Measurements from ENCODE around the gene CAMSAP1. TPM values are rescaled to one million over a fixed set of nuclear protein-coding genes. Genes with fewer than 3 reads are reported as not detected.

CAMSAP1 gene
- total and polyA plus RNA-seq, 2 of the 4 experiments (the other 2 are of a cell fraction) = 8.2 to 19.5 TPM

GRCh38 chr9:135758870-135759269, 148.5 kb downstream of the CAMSAP1 start:
- H2BK5ac ChIP-seq (ENCODE audit: low read depth, low read length, poor library complexity, severe bottlenecking) = no peak overlapping the region
- H3K36me3 ChIP-seq (ENCODE audit: control insufficient read depth, insufficient read depth, low read length) = no peaks in the 10 kb centered on the region
- ChIA-PET POLR2A (ENCODE audit: unreplicated experiment) (no interaction called here), CTCF (no interaction called here)
- no peak overlapping the region for H4K91ac ChIP-seq (ENCODE audit: insufficient read depth, low read depth, low read length)
- H4K5ac ChIP-seq (ENCODE audit: low read depth, low read length) = no peak overlapping the region
- intact Hi-C loops (cut with micrococcal nuclease) (no loop called here), in situ Hi-C loops (cut with MboI; ENCODE audit: low sequenced_read_pairs) (no loop called here), dilution Hi-C loops (cut with HindIII; ENCODE audit: low sequenced_read_pairs, unreplicated experiment) (no loop called here)
- H2BK20ac ChIP-seq (ENCODE audit: low read depth, low read length) = no peak overlapping the region
- no TSS peak for BruUV-seq (replicated peaks)
- no peak overlapping the region for H2BK120ac ChIP-seq (ENCODE audit: low read depth, low read length)
- H3K27me3 ChIP-seq (ENCODE audit: control insufficient read depth, insufficient read depth, low read length) = peaks cover 2% of the 10 kb centered on the region; the same call in 1 of the 2 replicates
- no peak overlapping the region for H3K4ac ChIP-seq (ENCODE audit: low read depth, low read length)
- H3K18ac ChIP-seq (ENCODE audit: low read depth, low read length) = no peak overlapping the region
- no peak overlapping the region for H3K9ac ChIP-seq (ENCODE audit: low read depth, low read length)
- no peak overlapping the region for H2AFZ ChIP-seq (replicated peaks; ENCODE audit: low read length, poor library complexity)
- no peak overlapping the region for H3K4me3 ChIP-seq (ENCODE audit: insufficient read depth, low read depth, low read length)
- no peak overlapping the region for H2BK15ac ChIP-seq (ENCODE audit: low read depth, low read length)
- no peak overlapping the region for H2AK5ac ChIP-seq (ENCODE audit: low read depth, low read length)
- H3K9me3 ChIP-seq (ENCODE audit: control insufficient read depth, insufficient read depth, low read length) = 0 out of 2 replicates have a peak, but pooled peaks cover 2% of the 10 kb centered on the region
- H4K8ac ChIP-seq (ENCODE audit: low read depth in 2 of 2, low read length in 2 of 2) = no peak overlapping the region
- DNase-seq (no peak), ATAC-seq (ENCODE audit: low read depth) (no peak)
- H3K23ac ChIP-seq (ENCODE audit: low read depth, low read length) = no peak overlapping the region
- no peak overlapping the region for H3K14ac ChIP-seq (replicated peaks; ENCODE audit: low read depth, low read length)
- no peaks in the 10 kb centered on the region for H3K4me1 ChIP-seq (ENCODE audit: control insufficient read depth, insufficient read depth, low read length)
- H3K9me1 ChIP-seq (ENCODE audit: insufficient read depth, low read length) = no peaks in the 10 kb centered on the region
- no peak overlapping the region for H3K4me2 ChIP-seq (ENCODE audit: low read depth, low read length)
- no peak overlapping the region for H3K27ac ChIP-seq (ENCODE audit: insufficient read depth, low read length)
- no peaks in the 10 kb centered on the region for H3K79me1 ChIP-seq (ENCODE audit: low read depth in 1 of 2, low read length in 2 of 2)
- H3K56ac ChIP-seq (ENCODE audit: extremely low read depth, insufficient read depth, low read length) = no peak overlapping the region
- no peak overlapping the region for H2AK9ac ChIP-seq (replicated peaks; ENCODE audit: low read depth, low read length, poor library complexity)
- no peaks in the 10 kb centered on the region for H4K20me1 ChIP-seq (ENCODE audit: insufficient read depth, low read length)
- no CpG with 5 or more reads among the region's 10 CpGs for WGBS, 2 experiments (ENCODE audit: extremely low coverage in 2 of 2, insufficient read length in 1 of 2)
- no peak for TF ChIP-seq BHLHE40 (IDR thresholded peaks at IDR 0.05; ENCODE audit: low read depth, low read length)
- TF ChIP-seq FOS (IDR thresholded peaks at IDR 0.05; ENCODE audit: low read depth, low read length) = no peak
- TF ChIP-seq MAZ (IDR thresholded peaks at IDR 0.05; ENCODE audit: borderline replicate concordance, low read depth, low read length) = no peak
- no peak for TF ChIP-seq NFE2L2 (IDR thresholded peaks at IDR 0.05; ENCODE audit: low read depth, low read length)
- TF ChIP-seq CTCF (conservative IDR thresholded peaks at IDR 0.05; ENCODE audit: low read depth, low read length) = no peak
- no peak for TF ChIP-seq CHD1 (IDR thresholded peaks at IDR 0.05; ENCODE audit: low read depth, low read length)
- TF ChIP-seq POLR2A (IDR thresholded peaks at IDR 0.05; ENCODE audit: low read depth, low read length) = no peak

Other genes starting within 250 kb of the CAMSAP1 start
- not detected in 2 replicates for gene LCN9, start 244.2 kb downstream of the CAMSAP1 start, total RNA-seq (2012; rRNA removed)
- not detected in 2 replicates for gene LCN9, start 244.2 kb downstream of the CAMSAP1 start, polyA plus RNA-seq (2012; rRNA removed)
- not detected in 2 replicates for gene SOHLH1, start 208.1 kb downstream of the CAMSAP1 start, total RNA-seq (2012; rRNA removed)
- not detected in 2 replicates for gene SOHLH1, start 208.1 kb downstream of the CAMSAP1 start, polyA plus RNA-seq (2012; rRNA removed)
- gene KCNT1, start 205.4 kb downstream of the CAMSAP1 start, total RNA-seq (2012; rRNA removed) = not detected in 2 replicates
- not detected in 2 replicates for gene KCNT1, start 205.4 kb downstream of the CAMSAP1 start, polyA plus RNA-seq (2012; rRNA removed)
- gene UBAC1, start 53.8 kb upstream of the CAMSAP1 start, total RNA-seq (2012; rRNA removed) = 25.3 and 33.6 TPM in 2 replicates
- 33.9 and 36.4 TPM in 2 replicates for gene UBAC1, start 53.8 kb upstream of the CAMSAP1 start, polyA plus RNA-seq (2012; rRNA removed)
- 7.9 and 11.1 TPM in 2 replicates for gene NACC2, start 187.7 kb upstream of the CAMSAP1 start, total RNA-seq (2012; rRNA removed)
- 19.0 and 21.2 TPM in 2 replicates for gene NACC2, start 187.7 kb upstream of the CAMSAP1 start, polyA plus RNA-seq (2012; rRNA removed)
- gene TMEM250, start 211.3 kb upstream of the CAMSAP1 start, total RNA-seq (2012; rRNA removed) = 12.5 and 14.0 TPM in 2 replicates
- gene TMEM250, start 211.3 kb upstream of the CAMSAP1 start, polyA plus RNA-seq (2012; rRNA removed) = 17.5 and 18.6 TPM in 2 replicates

Data from IMR-90 (cell line).